Right lobe of liver (tissue), 6 donors: ENCODE results near the gene CPSF7. TPM values are rescaled to one million over a fixed set of nuclear protein-coding genes. Genes with fewer than 3 reads are reported as not detected.
"Not testable (repeated sequence)": the region's sequence is repeated elsewhere in the genome, so short reads cannot be mapped to it uniquely, and the experiment has no call there.

Source experiments
- ATAC-seq, 4 donors: fragments of 200-7000 bp; cut with Tn5 transposase; one replicate each; pipeline ENCODE4 v1.9.1; 2020; ENCODE audit warnings: mild to moderate bottlenecking in 4 of 4, moderate library complexity in 4 of 4
- DNase-seq, 3 donors: peaks; one replicate each; pipeline ENCODE4 v3.0.0-alpha.2; 2020
- H3K27ac ChIP-seq, 3 donors: fragments of 200-600 bp; one replicate each; pipeline ENCODE4 v1.8.0; 2022
- H3K27me3 ChIP-seq, 2 donors: fragments of 200-600 bp; one replicate each; pipeline ENCODE4 v1.8.0; 2022
- H3K36me3 ChIP-seq, 4 donors: fragments of 200-600 bp; sonication (generic) in 1 of 4; one replicate each; pipeline versions ENCODE4 v1.5.1 to v1.8.0; 2017 to 2022; ENCODE audit warnings: control low read depth in 1 of 4
- H3K4me1 ChIP-seq, 4 donors: fragments of 200-600 bp; sonication (generic) in 1 of 4; one replicate each; pipeline versions ENCODE4 v1.5.1 to v1.8.0; 2017 to 2022; ENCODE audit warnings: control low read depth in 1 of 4
- H3K4me3 ChIP-seq, 3 donors: fragments of 200-600 bp; one replicate each; pipeline ENCODE4 v1.8.0; 2022
- H3K9me3 ChIP-seq, 4 donors: fragments of 200-600 bp; sonication (generic) in 1 of 4; one replicate each; pipeline versions ENCODE4 v1.5.1 to v1.8.0; 2017 to 2022; ENCODE audit warnings: control low read depth in 1 of 4
- POLR2A ChIP-seq: fragments of 450-650 bp; IDR thresholded peaks from one replicate; pipeline ENCODE4 v1.6.1; 2017; ENCODE audit warnings: antibody characterized with exemption, mild to moderate bottlenecking
- WGBS: methylation state at CpG from one replicate; pipeline ENCODE4 v1.1.6; 2018; ENCODE audit warnings: low coverage, low lambda C conversion rate; ENCODE audit not compliant: insufficient coverage; ENCODE audit errors: missing lambda C conversion rate; 5-methylcytosine and 5-hydroxymethylcytosine counted together
- intact Hi-C, 2 donors: fragments of 100-400 bp; cut with DNase I; formaldehyde crosslinking; loops; one replicate each; pipeline versions ENCODE4 v1.11.2 to v1.14.1; 2022
- total RNA-seq, 6 experiments: library from RNA; depleted of rRNA in 2 of 6; stranded (reverse); fragments of >200 nt in 2 of 6; fragmentation: NEBNext Ultra II Directional in 3 of 6; extraction: Animal tissue kit (Norgen Biotek cat#: 25700) in 3 of 6; gene quantifications; one replicate each; pipeline versions ENCODE4 v1.1.0 to v1.2.4, GENCODE V29; 2016 to 2023
- TF ChIP-seq, protein P1 (sequence below), 4 donors: fragments of 200-600 bp in 3 of 4; fragments of 450-650 bp in 1 of 4; IDR thresholded peaks; one replicate each; pipeline versions ENCODE4 v1.5.1 to v1.8.0; 2016 to 2022; ENCODE audit warnings: antibody characterized with exemption in 4 of 4, mild to moderate bottlenecking in 2 of 4
- donor health status: DM: no; HTN: yes; CAD: no.
- donor health status: DM: no; HTN: no; CAD: no.
- donor health status: DM: no; HTN: no; CAD: no.
- donor health status: DM: no; HTN: yes; CAD: no.
- donor health status: DM: no; HTN: yes; CAD: no.

CPSF7 gene
- total RNA-seq, 6 experiments from 2014 or later: 16.7 to 52.0 (median 31.7) TPM

DNA sequence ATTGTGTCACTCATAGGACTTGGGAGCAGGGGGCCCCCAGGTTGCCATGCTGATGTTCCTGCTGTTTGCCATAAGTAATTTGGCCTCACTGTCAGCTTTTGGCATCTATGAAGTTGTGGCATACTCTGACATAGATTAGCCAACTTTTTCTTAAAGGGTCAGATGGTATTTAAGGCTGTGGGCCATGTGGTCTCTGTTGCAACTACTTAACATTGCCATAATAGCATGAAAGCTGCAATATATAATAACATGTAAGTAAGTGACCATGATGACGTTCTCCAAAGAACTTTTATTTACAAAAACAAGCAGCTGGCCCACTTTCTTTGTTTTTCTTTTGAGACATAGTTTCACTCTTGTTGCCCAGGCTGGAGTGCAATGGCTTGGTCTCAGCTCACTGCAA, 39.6 kb downstream of the CPSF7 start:
- intact Hi-C loops: no loop called here
- ATAC-seq: no peak
- no peaks in the 10 kb centered on the region for H3K27me3 ChIP-seq
- DNase-seq: no peak
- H3K4me3 ChIP-seq: no peak overlapping the region
- H3K9me3 ChIP-seq: no peaks in the 10 kb centered on the region
- peaks cover 0 to 2% (median 0%) of the 10 kb centered on the region in 4 donors for H3K36me3 ChIP-seq
- peaks cover 0 to 15% (median 4%) of the 10 kb centered on the region in 4 donors for H3K4me1 ChIP-seq
- no peak overlapping the region for H3K27ac ChIP-seq
- 100% methylated on average over 1 of the region's 1 CpG for WGBS
- TF ChIP-seq, protein P1, sequence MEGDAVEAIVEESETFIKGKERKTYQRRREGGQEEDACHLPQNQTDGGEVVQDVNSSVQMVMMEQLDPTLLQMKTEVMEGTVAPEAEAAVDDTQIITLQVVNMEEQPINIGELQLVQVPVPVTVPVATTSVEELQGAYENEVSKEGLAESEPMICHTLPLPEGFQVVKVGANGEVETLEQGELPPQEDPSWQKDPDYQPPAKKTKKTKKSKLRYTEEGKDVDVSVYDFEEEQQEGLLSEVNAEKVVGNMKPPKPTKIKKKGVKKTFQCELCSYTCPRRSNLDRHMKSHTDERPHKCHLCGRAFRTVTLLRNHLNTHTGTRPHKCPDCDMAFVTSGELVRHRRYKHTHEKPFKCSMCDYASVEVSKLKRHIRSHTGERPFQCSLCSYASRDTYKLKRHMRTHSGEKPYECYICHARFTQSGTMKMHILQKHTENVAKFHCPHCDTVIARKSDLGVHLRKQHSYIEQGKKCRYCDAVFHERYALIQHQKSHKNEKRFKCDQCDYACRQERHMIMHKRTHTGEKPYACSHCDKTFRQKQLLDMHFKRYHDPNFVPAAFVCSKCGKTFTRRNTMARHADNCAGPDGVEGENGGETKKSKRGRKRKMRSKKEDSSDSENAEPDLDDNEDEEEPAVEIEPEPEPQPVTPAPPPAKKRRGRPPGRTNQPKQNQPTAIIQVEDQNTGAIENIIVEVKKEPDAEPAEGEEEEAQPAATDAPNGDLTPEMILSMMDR (IDR thresholded peaks at IDR 0.05): no peak
- TF ChIP-seq POLR2A: no peak

DNA sequence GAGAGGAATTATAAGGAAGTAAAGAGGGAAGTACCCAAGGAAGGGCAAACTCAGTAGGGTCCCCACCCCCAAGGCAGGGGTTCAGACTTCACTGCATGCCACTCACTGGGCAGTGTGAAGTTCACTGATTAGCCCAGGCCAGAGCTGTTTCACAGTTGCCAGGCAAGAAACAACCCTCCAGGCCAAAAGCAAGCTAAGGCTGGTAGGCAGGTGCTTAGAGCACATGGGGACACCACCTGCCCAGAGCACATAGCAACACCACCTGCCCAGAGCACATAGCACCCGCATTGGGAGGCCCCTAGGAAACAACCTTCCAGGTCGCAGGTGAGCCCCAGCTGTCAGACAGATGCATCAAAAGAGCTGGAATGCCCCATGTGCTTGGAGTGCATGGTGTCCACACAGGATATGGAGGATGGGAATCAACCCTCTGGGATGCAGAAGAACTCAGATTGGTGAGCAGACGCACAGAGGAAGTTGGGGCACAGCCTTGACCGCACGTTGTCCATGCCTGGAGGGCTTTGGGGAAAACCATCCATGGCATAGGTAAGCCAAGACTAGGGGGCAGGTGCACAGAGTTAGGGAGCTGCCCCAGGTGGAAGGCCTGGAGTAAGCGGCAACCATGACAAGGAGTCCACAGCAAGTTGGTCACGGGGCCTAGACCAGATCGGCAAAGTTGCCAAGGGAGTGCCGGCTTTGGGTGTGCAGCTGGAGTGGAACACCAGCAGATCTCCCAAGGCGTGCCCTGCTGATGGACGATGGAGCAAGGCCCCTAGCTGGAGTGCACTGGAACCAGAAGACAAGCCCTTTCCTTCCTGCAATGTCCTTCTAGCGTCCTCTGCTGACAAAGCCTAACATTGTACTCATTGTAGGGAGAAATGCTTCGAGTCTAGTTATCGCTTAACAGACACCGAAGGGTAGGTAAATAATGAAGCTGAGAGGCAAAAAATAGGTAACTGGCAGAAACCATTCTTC, 45.2 kb downstream of the CPSF7 start:
- ATAC-seq (peak; percentile 56 to 78 (median 70)), DNase-seq (peak in 1 of 3 donors; percentile 48)
- H3K4me3 ChIP-seq: no peak overlapping the region
- peaks cover 0 to 7% (median 0%) of the 10 kb centered on the region in 4 donors for H3K4me1 ChIP-seq
- TF ChIP-seq POLR2A: no peak
- TF ChIP-seq, protein P1 (IDR thresholded peaks at IDR 0.05): peak; percentile 15 to 47 (median 32)
- no peaks in the 10 kb centered on the region for H3K36me3 ChIP-seq
- no peaks in the 10 kb centered on the region for H3K27me3 ChIP-seq
- intact Hi-C loops: loop anchor here (5.0 to 10.0 kb wide), 2 partner anchors 47 to 120 kb away; no protein-coding TSS in a partner anchor
- H3K27ac ChIP-seq: no peak overlapping the region
- no peaks in the 10 kb centered on the region for H3K9me3 ChIP-seq
- WGBS: 45% methylated on average over 8 of the region's 15 CpGs

DNA sequence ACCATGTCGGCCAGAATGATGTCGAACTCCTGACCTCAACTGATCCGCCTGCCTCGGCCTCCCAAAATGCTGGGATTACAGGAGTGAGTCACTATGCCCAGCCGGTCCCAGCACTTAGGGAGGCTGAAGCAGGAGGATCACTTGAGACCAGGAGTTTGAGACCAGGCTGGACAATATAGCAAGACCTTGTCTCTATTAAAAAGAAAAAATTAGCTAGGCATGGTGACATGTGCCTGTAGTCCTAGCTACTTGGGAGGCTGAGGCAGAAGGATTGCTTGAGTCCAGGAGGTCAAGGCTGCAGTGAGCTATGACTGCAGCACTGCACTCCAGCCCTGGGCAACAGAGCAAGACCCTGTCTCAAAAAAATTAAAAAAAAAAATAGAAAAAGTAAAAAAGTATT, 45.9 kb downstream of the CPSF7 start:
- intact Hi-C loops: loop anchor here in 1 of 2 donors (5.0 to 10.0 kb wide), 2 partner anchors 47 to 119 kb away; no protein-coding TSS in a partner anchor
- H3K4me3 ChIP-seq, ATAC-seq, DNase-seq, H3K36me3 ChIP-seq, H3K9me3 ChIP-seq, H3K27ac ChIP-seq, H3K27me3 ChIP-seq: not testable (repeated sequence)
- 100% methylated on average over 4 of the region's 5 CpGs for WGBS
- H3K4me1 ChIP-seq: peaks cover 0 to 13% (median 2%) of the 10 kb centered on the region in 4 donors

DNA sequence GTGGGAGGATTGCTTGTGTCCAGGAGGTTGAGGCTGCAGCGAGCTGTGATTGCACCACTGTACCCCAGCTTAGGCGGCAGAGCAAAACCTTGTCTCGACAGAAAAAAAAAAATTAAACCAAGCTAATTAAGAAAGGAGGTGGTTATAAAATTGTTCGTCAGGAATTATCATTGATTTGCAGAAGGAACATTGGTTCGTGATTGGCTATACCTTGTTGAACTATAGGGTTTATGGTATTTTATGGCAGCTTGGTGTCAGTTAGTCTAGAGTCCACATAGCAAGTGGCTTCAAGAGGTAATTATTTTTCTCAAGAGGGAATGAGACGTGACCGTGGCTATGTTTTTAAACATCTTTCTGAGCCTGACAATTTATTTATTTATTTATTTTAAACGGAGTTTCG, 48.9 kb downstream of the CPSF7 start:
- no peak overlapping the region for H3K27ac ChIP-seq
- intact Hi-C loops: loop anchor here in 1 of 2 donors (5.0 to 10.0 kb wide), 2 partner anchors 44 to 116 kb away; no protein-coding TSS in a partner anchor
- H3K4me3 ChIP-seq: no peak overlapping the region
- peaks cover 0 to 3% (median 0%) of the 10 kb centered on the region in 4 donors for H3K9me3 ChIP-seq
- TF ChIP-seq, protein P1 (IDR thresholded peaks at IDR 0.05): no peak
- no peak for TF ChIP-seq POLR2A
- no peaks in the 10 kb centered on the region for H3K27me3 ChIP-seq
- DNase-seq (no peak), ATAC-seq (no peak)
- WGBS: 94% methylated on average over 9 of the region's 9 CpGs
- H3K36me3 ChIP-seq: no peaks in the 10 kb centered on the region
- peaks cover 0 to 23% (median 5%) of the 10 kb centered on the region in 4 donors for H3K4me1 ChIP-seq
